K562 (cell line): ENCODE measurements around the gene SUMF2. TPM values are rescaled to one million over a fixed set of nuclear protein-coding genes. Genes with fewer than 3 reads are reported as not detected.
A peak's percentile ranks its signal among the peaks of the same experiment; 100 is the strongest.

Source experiments
- CBFA2T3 ChIP-seq: fragments of 450-650 bp; IDR thresholded peaks from 2 replicates; pipeline ENCODE4 v1.6.1; 2017
- CHD2 ChIP-seq: IDR thresholded peaks from 2 replicates; pipeline ENCODE4 v1.6.1; 2011; ENCODE audit warnings: low read depth, low read length
- DDX20 ChIP-seq: fragments of 450-650 bp; IDR thresholded peaks from 2 replicates; pipeline ENCODE4 v1.6.1; 2016; ENCODE audit warnings: missing genetic modification characterization, low read depth, mild to moderate bottlenecking, missing compliant biosample characterization, moderate library complexity
- DNMT1 ChIP-seq: fragments of 450-650 bp; IDR thresholded peaks from 2 replicates; pipeline ENCODE4 v1.6.1; 2016; ENCODE audit warnings: antibody characterized with exemption, mild to moderate bottlenecking
- EWSR1 ChIP-seq: fragments of 450-650 bp; IDR thresholded peaks from 2 replicates; pipeline ENCODE4 v1.6.1; 2018; ENCODE audit warnings: borderline replicate concordance, mild to moderate bottlenecking, low read depth, moderate library complexity; ENCODE audit not compliant: partially characterized antibody
- GABPB1 ChIP-seq: sonication (generic); formaldehyde crosslinking; IDR thresholded peaks from 2 replicates; pipeline ENCODE4 v1.8.0; 2022; ENCODE audit warnings: mild to moderate bottlenecking, missing genetic modification reagents
- HLTF ChIP-seq: fragments of 450-650 bp; IDR thresholded peaks from 2 replicates; pipeline ENCODE4 v1.6.1; 2016
- NRF1 ChIP-seq, 2 experiments: fragments of 450-650 bp; IDR thresholded peaks in 1 of 2; conservative IDR thresholded peaks in 1 of 2; 2 replicates each; pipeline ENCODE4 v1.6.1; 2014; ENCODE audit warnings: mild to moderate bottlenecking in 2 of 2
- PCBP1 ChIP-seq: fragments of 200-400 bp; formaldehyde crosslinking; IDR thresholded peaks from 2 replicates; pipeline ENCODE4 v1.6.1; 2018; ENCODE audit warnings: mild to moderate bottlenecking, low read depth, low read length; ENCODE audit not compliant: poor library complexity, severe bottlenecking
- PML ChIP-seq: IDR thresholded peaks from 2 replicates; pipeline ENCODE4 v1.6.1; 2012; ENCODE audit warnings: low read length, inconsistent platforms
- POLR2A ChIP-seq: fragments of 450-650 bp; conservative IDR thresholded peaks from 2 replicates; pipeline ENCODE4 v1.6.1; 2016
- POLR2AphosphoS2 ChIP-seq: IDR thresholded peaks from 2 replicates; pipeline ENCODE4 v1.6.1; 2012; ENCODE audit warnings: low read length, improper control_type of control experiment
- SIX5 ChIP-seq, 2 experiments: IDR thresholded peaks; 2 replicates each; pipeline ENCODE4 v1.6.1; 2011; ENCODE audit warnings: low read length in 2 of 2, borderline replicate concordance in 1 of 2, low read depth in 1 of 2, mild to moderate bottlenecking in 1 of 2, moderate library complexity in 1 of 2; ENCODE audit not compliant: insufficient read depth in 1 of 2
- SP1 ChIP-seq: sonication (generic); formaldehyde crosslinking; IDR thresholded peaks from 2 replicates; pipeline ENCODE4 v1.8.1; 2022; ENCODE audit warnings: mild to moderate bottlenecking, missing genetic modification reagents
- TARDBP ChIP-seq: fragments of 450-650 bp; IDR thresholded peaks from 2 replicates; pipeline ENCODE4 v1.6.1; 2016
- TFAM ChIP-seq: fragments of 250-450 bp; sonication (Bioruptor Pico); conservative IDR thresholded peaks from 2 replicates; pipeline ENCODE4 v1.5.0; 2021; ENCODE audit warnings: mild to moderate bottlenecking, moderate library complexity
- ZNF764 ChIP-seq: fragments of 250-450 bp; sonication (Bioruptor Pico); IDR thresholded peaks from 2 replicates; pipeline ENCODE4 v1.4.0; 2020; ENCODE audit warnings: low read depth, mild to moderate bottlenecking, moderate library complexity
- polyA plus RNA-seq, 8 experiments: library from polyadenylated mRNA; depleted of rRNA in 4 of 8; stranded (reverse) in 5 of 8; unstranded in 3 of 8; fragments of >200 nt; fragmentation: Nextera tagmentation in 2 of 8; fragmentation: Illumina TruSeq in 1 of 8; extraction: Ambion mirVana in 2 of 8; extraction: Trizol in 1 of 8; gene quantifications; 2 replicates each; pipeline versions ENCODE4 v1.2.1 to v1.2.3, GENCODE V29; 2011 to 2014; ENCODE audit warnings: inconsistent platforms in 1 of 8, missing spikeins in 1 of 8
- total RNA-seq, 7 experiments: library from RNA; depleted of rRNA in 6 of 7; stranded (reverse); fragments of >200 nt in 6 of 7; fragmentation: Illumina TruSeq in 2 of 7; extraction: Trizol in 2 of 7; gene quantifications; 2 replicates each; pipeline versions ENCODE4 v1.2.1 to v1.2.3, GENCODE V29; 2011 to 2021; ENCODE audit warnings: low replicate concordance in 1 of 7
- TF ChIP-seq, protein P1 (sequence below): fragments of 450-650 bp; formaldehyde crosslinking; IDR thresholded peaks from 2 replicates; pipeline ENCODE4 v1.4.0; 2020; ENCODE audit warnings: mild to moderate bottlenecking, mixed read lengths
- TF ChIP-seq, protein P2 (sequence below): fragments of 450-650 bp; formaldehyde crosslinking; IDR thresholded peaks from 2 replicates; pipeline ENCODE4 v1.4.0; 2020; ENCODE audit warnings: mild to moderate bottlenecking
- TF ChIP-seq, protein P3 (sequence below): sonication (generic); formaldehyde crosslinking; IDR thresholded peaks from 2 replicates; pipeline ENCODE4 v1.8.1; 2023; ENCODE audit warnings: missing genetic modification reagents, mild to moderate bottlenecking, borderline replicate concordance

Gene SUMF2
- total and polyA plus RNA-seq, 9 of the 15 experiments (the other 6 are each of a cell fraction or from before 2014, with no cell fraction given): 39.0 to 113 (median 67.7) TPM

DNA sequence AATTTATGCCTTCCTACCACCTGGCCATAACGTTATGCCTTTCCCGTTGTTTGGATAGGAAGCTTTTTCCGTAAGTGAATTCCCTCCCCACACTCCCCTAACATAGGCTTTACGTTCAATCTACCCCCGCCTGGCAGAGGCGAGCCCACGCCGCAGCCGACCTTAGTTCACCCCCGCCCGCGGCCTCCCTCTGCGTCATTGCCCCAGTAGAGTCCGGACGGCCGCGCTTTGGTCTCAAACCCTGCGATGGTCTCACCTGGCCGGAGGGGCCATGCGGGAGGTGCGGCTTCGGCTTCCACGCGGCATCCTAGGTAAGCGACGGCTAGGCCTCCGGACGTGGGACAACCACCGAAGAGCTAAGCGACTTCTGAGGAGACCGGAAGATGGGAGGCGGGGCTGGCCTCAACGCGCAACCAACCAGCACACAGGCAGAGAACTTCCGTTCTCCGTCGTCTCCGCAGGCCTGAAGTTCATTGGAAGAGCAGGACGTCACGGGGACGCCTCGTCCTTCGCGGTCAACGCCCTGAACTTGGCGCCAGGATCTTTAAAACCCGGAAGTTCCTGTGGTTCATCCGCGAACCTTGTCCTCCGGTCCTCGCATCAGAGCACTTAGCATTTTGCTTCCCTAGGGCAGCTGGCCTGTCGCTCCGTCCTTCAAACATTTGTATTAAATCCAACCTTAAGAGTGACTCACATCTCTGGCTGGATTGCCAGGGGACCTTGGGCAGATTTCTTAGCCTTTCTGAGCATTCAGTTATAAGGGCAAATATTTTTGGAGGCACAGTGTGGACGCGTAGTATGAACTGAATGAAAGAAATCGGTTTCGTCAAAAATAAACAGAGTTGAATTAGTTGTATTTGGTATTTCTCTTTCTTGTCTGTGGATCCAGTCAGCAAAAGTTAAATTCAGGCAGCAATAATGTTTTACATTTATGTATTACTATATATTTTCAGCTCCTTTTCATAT is 42.3 kb downstream of the SUMF2 start, which contains the start of gene CHCHD2 (continued):
- TF ChIP-seq, protein P1, sequence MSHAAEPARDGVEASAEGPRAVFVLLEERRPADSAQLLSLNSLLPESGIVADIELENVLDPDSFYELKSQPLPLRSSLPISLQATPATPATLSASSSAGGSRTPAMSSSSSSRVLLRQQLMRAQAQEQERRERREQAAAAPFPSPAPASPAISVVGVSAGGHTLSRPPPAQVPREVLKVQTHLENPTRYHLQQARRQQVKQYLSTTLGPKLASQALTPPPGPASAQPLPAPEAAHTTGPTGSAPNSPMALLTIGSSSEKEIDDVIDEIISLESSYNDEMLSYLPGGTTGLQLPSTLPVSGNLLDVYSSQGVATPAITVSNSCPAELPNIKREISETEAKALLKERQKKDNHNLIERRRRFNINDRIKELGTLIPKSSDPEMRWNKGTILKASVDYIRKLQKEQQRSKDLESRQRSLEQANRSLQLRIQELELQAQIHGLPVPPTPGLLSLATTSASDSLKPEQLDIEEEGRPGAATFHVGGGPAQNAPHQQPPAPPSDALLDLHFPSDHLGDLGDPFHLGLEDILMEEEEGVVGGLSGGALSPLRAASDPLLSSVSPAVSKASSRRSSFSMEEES (CRISPR knock-in tag): no peak
- TF ChIP-seq GABPB1 (CRISPR knock-in tag) (peak; percentile 96), SIX5 (IDR thresholded peaks at IDR 0.05; ENCODE audit: borderline replicate concordance in 1 of 2, insufficient read depth in 1 of 2, low read depth in 1 of 2, low read length in 2 of 2) (peak; percentile 18 to 30; a peak in 1 of 4 replicates), ZNF764 (no peak), TARDBP (no peak), DDX20 (tag) (no peak), PML (no peak; the same call in 1 of the 2 replicates), TFAM (CRISPR knock-in tag) (no peak), PCBP1 (no peak), DNMT1 (no peak), POLR2A (peak; percentile 98), SP1 (CRISPR knock-in tag) (peak; percentile 65; the same call in 1 of the 2 replicates), POLR2AphosphoS2 (0 out of 2 replicates have a peak, but pooled peaks have one; percentile 46), CHD2 (peak; percentile 83), CBFA2T3 (no peak), NRF1 (conservative IDR thresholded peaks at IDR 0.05 in 1 of 2, IDR thresholded peaks at IDR 0.05 in 1 of 2) (peak; percentile 76 to 82), EWSR1 (no peak), HLTF (no peak)
- TF ChIP-seq, protein P2, sequence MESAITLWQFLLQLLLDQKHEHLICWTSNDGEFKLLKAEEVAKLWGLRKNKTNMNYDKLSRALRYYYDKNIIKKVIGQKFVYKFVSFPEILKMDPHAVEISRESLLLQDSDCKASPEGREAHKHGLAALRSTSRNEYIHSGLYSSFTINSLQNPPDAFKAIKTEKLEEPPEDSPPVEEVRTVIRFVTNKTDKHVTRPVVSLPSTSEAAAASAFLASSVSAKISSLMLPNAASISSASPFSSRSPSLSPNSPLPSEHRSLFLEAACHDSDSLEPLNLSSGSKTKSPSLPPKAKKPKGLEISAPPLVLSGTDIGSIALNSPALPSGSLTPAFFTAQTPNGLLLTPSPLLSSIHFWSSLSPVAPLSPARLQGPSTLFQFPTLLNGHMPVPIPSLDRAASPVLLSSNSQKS (CRISPR knock-in tag): no peak
- TF ChIP-seq, protein P3, sequence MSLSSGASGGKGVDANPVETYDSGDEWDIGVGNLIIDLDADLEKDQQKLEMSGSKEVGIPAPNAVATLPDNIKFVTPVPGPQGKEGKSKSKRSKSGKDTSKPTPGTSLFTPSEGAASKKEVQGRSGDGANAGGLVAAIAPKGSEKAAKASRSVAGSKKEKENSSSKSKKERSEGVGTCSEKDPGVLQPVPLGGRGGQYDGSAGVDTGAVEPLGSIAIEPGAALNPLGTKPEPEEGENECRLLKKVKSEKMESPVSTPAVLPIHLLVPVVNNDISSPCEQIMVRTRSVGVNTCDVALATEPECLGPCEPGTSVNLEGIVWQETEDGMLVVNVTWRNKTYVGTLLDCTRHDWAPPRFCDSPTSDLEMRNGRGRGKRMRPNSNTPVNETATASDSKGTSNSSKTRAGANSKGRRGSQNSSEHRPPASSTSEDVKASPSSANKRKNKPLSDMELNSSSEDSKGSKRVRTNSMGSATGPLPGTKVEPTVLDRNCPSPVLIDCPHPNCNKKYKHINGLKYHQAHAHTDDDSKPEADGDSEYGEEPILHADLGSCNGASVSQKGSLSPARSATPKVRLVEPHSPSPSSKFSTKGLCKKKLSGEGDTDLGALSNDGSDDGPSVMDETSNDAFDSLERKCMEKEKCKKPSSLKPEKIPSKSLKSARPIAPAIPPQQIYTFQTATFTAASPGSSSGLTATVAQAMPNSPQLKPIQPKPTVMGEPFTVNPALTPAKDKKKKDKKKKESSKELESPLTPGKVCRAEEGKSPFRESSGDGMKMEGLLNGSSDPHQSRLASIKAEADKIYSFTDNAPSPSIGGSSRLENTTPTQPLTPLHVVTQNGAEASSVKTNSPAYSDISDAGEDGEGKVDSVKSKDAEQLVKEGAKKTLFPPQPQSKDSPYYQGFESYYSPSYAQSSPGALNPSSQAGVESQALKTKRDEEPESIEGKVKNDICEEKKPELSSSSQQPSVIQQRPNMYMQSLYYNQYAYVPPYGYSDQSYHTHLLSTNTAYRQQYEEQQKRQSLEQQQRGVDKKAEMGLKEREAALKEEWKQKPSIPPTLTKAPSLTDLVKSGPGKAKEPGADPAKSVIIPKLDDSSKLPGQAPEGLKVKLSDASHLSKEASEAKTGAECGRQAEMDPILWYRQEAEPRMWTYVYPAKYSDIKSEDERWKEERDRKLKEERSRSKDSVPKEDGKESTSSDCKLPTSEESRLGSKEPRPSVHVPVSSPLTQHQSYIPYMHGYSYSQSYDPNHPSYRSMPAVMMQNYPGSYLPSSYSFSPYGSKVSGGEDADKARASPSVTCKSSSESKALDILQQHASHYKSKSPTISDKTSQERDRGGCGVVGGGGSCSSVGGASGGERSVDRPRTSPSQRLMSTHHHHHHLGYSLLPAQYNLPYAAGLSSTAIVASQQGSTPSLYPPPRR: peak; percentile 51; the same call in 1 of the 2 replicates
